OCI-LY1 (cell line): Measurements from ENCODE around the gene RPN2.

Experiments used
- H2AFZ ChIP-seq: fragments of 200-600 bp; sonication (generic), shearing (Covaris generic); 2 replicates; pipeline ENCODE4 v1.6.0; 2014; ENCODE audit warnings: antibody characterized with exemption, mild to moderate bottlenecking, low read length
- H3F3A ChIP-seq: fragments of 200-600 bp; sonication (generic), shearing (Covaris generic); 2 replicates; pipeline ENCODE4 v1.6.0; 2014; ENCODE audit warnings: mild to moderate bottlenecking, antibody characterized with exemption, low read length, moderate library complexity; ENCODE audit not compliant: insufficient read depth
- H3K27ac ChIP-seq: fragments of 200-600 bp; sonication (generic); 2 replicates; pipeline ENCODE4 v1.5.1; 2014; ENCODE audit warnings: low read length, mixed run types, mild to moderate bottlenecking, low read depth; ENCODE audit not compliant: poor library complexity, severe bottlenecking
- H3K27me3 ChIP-seq: fragments of 200-600 bp; sonication (generic); 2 replicates; pipeline ENCODE4 v1.6.0; 2014; ENCODE audit warnings: antibody characterized with exemption, mild to moderate bottlenecking, low read length, moderate library complexity; ENCODE audit not compliant: insufficient read depth
- H3K36me3 ChIP-seq: fragments of 200-600 bp; sonication (generic); 2 replicates; pipeline ENCODE4 v1.6.1; 2014; ENCODE audit warnings: mild to moderate bottlenecking, antibody characterized with exemption, low read length, moderate library complexity, mixed read lengths; ENCODE audit not compliant: insufficient read depth
- H3K4me1 ChIP-seq: fragments of 200-600 bp; sonication (generic); 2 replicates; pipeline ENCODE4 v1.5.1; 2014; ENCODE audit warnings: mild to moderate bottlenecking, low read length, moderate library complexity; ENCODE audit not compliant: insufficient read depth, severe bottlenecking
- H3K4me2 ChIP-seq: fragments of 200-600 bp; sonication (generic), shearing (Covaris generic); 2 replicates; pipeline ENCODE4 v1.6.1; 2014; ENCODE audit warnings: low read length
- H3K4me3 ChIP-seq: fragments of 200-600 bp; sonication (generic); 2 replicates; pipeline ENCODE4 v1.5.1; 2014; ENCODE audit warnings: low read length, low read depth, mild to moderate bottlenecking, mixed read lengths; ENCODE audit not compliant: poor library complexity, severe bottlenecking
- H3K79me2 ChIP-seq: fragments of 200-600 bp; shearing (Covaris generic); 2 replicates; pipeline ENCODE4 v1.6.1; 2016; ENCODE audit warnings: mixed run types, low read length, mixed read lengths; ENCODE audit not compliant: insufficient read depth
- H3K9ac ChIP-seq: fragments of 200-600 bp; sonication (generic), shearing (Covaris generic); 2 replicates; pipeline ENCODE4 v1.6.1; 2014; ENCODE audit warnings: mild to moderate bottlenecking, low read length, mixed read lengths
- H3K9me2 ChIP-seq: fragments of 200-600 bp; sonication (generic), shearing (Covaris generic); 2 replicates; pipeline ENCODE4 v1.6.1; 2014; ENCODE audit warnings: low read depth, mild to moderate bottlenecking, low read length, mixed read lengths
- H3K9me3 ChIP-seq: fragments of 200-600 bp; shearing (Covaris generic); 2 replicates; pipeline ENCODE4 v1.6.1; 2014; ENCODE audit warnings: low read length, mixed read lengths
- H4K20me1 ChIP-seq: fragments of 200-600 bp; sonication (generic), shearing (Covaris generic); 2 replicates; pipeline ENCODE4 v1.6.0; 2016; ENCODE audit warnings: mild to moderate bottlenecking, low read length; ENCODE audit not compliant: insufficient read depth
- EZH2 ChIP-seq: fragments of 200-600 bp; sonication (generic), shearing (Covaris generic); IDR thresholded peaks from 2 replicates; pipeline ENCODE4 v1.8.0; 2017; ENCODE audit warnings: borderline replicate concordance, mixed run types, mild to moderate bottlenecking, antibody characterized with exemption, low read length, moderate library complexity, mixed read lengths
- TF ChIP-seq, protein P1 (sequence below): fragments of 200-600 bp; sonication (generic), shearing (Covaris generic); IDR thresholded peaks from 2 replicates; pipeline ENCODE4 v1.5.1; 2017; ENCODE audit warnings: mild to moderate bottlenecking, antibody characterized with exemption, low read length, moderate library complexity, mixed read lengths

Gene RPN2

DNA sequence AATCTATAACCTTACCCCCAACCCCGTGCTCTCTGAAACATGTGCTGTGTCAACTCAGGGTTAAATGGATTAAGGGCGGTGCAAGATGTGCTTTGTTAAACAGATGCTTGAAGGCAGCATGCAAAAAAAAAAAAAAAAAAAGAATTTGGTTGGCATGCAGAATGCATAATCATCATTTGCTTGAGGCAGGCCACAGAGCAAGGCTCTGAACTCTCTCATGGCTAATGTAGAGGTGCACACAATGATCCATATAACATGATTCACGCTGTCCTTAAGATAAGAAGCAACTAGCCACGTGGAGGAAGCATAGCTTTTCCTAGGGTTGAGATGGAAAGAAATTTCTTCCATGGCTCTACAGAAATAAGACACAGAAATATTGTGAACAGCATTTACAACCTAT, 27.6 kb upstream of the RPN2 start:
- no peaks in the 10 kb centered on the region for H3K36me3 ChIP-seq
- no peak overlapping the region for H2AFZ ChIP-seq
- no peak for TF ChIP-seq EZH2
- TF ChIP-seq, protein P1, sequence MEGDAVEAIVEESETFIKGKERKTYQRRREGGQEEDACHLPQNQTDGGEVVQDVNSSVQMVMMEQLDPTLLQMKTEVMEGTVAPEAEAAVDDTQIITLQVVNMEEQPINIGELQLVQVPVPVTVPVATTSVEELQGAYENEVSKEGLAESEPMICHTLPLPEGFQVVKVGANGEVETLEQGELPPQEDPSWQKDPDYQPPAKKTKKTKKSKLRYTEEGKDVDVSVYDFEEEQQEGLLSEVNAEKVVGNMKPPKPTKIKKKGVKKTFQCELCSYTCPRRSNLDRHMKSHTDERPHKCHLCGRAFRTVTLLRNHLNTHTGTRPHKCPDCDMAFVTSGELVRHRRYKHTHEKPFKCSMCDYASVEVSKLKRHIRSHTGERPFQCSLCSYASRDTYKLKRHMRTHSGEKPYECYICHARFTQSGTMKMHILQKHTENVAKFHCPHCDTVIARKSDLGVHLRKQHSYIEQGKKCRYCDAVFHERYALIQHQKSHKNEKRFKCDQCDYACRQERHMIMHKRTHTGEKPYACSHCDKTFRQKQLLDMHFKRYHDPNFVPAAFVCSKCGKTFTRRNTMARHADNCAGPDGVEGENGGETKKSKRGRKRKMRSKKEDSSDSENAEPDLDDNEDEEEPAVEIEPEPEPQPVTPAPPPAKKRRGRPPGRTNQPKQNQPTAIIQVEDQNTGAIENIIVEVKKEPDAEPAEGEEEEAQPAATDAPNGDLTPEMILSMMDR: no peak
- no peaks in the 10 kb centered on the region for H4K20me1 ChIP-seq
- no peak overlapping the region for H3K27ac ChIP-seq
- H3K79me2 ChIP-seq: no peaks in the 10 kb centered on the region
- no peaks in the 10 kb centered on the region for H3K9me2 ChIP-seq
- no peaks in the 10 kb centered on the region for H3K9me3 ChIP-seq
- H3K4me2 ChIP-seq: no peak overlapping the region
- H3K4me1 ChIP-seq: no peaks in the 10 kb centered on the region
- no peak overlapping the region for H3K4me3 ChIP-seq
- H3F3A ChIP-seq: no peaks in the 10 kb centered on the region
- no peak overlapping the region for H3K9ac ChIP-seq
- no peaks in the 10 kb centered on the region for H3K27me3 ChIP-seq

DNA sequence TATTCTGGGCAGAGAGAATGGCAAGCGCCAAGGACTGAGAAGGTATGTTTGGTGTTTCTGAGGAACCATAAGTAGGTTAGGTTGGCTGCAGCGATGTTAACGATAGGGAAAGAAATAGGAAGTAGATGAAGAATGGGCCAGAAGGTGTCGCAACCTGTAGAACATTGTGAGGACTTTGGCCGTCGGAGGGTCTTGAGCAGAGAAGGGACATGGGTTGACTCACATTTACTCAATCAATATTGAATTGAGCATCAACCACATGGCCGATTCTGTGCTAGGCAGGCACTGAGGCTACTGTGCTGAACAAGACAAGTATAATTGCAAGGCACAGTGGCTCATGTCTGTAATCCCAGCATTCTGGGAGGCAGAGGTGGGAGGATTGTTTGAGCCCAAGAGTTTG, 26.8 kb upstream of the RPN2 start:
- Histone ChIP-seq H3K4me2 (no peak overlapping the region), H4K20me1 (no peaks in the 10 kb centered on the region), H3F3A (no peaks in the 10 kb centered on the region), H3K9me2 (no peaks in the 10 kb centered on the region), H3K36me3 (no peaks in the 10 kb centered on the region), H3K9ac (no peak overlapping the region), H2AFZ (no peak overlapping the region), H3K27me3 (no peaks in the 10 kb centered on the region), H3K79me2 (no peaks in the 10 kb centered on the region), H3K9me3 (no peaks in the 10 kb centered on the region), H3K4me3 (no peak overlapping the region), H3K27ac (no peak overlapping the region), H3K4me1 (no peaks in the 10 kb centered on the region)
- TF ChIP-seq EZH2: no peak
- TF ChIP-seq, protein P1: no peak

DNA sequence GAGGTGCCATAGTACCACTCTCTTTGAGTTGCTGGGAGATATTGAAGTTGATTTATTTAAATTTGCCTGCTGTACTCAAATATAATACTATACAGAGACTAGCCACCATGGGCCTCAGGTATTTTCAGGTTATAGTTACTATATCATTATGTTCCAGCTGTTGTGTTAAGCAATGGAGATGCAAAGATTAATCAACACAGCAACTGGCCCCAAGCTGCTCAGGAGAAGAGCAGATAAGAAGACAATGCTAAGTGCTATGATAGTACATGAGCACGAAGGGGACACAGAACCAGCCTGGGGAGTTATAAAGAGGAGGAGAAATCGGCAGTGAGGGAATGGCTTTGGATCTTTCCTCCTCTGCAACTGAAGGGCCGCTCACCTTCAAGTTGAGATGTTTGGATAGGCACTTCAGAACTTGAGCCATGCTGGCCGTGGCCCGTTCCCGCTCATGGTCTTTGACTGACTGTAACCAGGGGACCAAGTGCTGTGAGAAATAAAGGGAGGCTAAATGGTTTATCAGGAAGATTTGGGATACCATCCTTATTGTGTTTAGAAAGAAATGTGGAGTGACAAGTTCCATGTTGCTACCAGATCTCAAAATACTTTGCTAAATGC, 24.3 kb upstream of the RPN2 start:
- H4K20me1 ChIP-seq: no peaks in the 10 kb centered on the region
- no peaks in the 10 kb centered on the region for H3K9me2 ChIP-seq
- H3K4me2 ChIP-seq: no peak overlapping the region
- no peaks in the 10 kb centered on the region for H3K79me2 ChIP-seq
- no peaks in the 10 kb centered on the region for H3F3A ChIP-seq
- no peaks in the 10 kb centered on the region for H3K9me3 ChIP-seq
- no peaks in the 10 kb centered on the region for H3K4me1 ChIP-seq
- no peak overlapping the region for H3K4me3 ChIP-seq
- H3K27ac ChIP-seq: no peak overlapping the region
- no peak overlapping the region for H2AFZ ChIP-seq
- TF ChIP-seq EZH2: no peak
- TF ChIP-seq, protein P1: no peak
- H3K36me3 ChIP-seq: no peaks in the 10 kb centered on the region
- H3K9ac ChIP-seq: no peak overlapping the region
- H3K27me3 ChIP-seq: no peaks in the 10 kb centered on the region
